HepG2 (cell line): Measurements from ENCODE around the gene PRKCZ. TPM values are rescaled to one million over a fixed set of nuclear protein-coding genes. Genes with fewer than 3 reads are reported as not detected.

Experiments used
- DNMT1 ChIP-seq: sonication (generic); formaldehyde crosslinking; IDR thresholded peaks from 2 replicates; pipeline ENCODE4 v1.5.1; 2020; ENCODE audit warnings: mild to moderate bottlenecking, missing genetic modification reagents
- EED ChIP-seq: sonication (generic); formaldehyde crosslinking; IDR thresholded peaks from 2 replicates; pipeline ENCODE4 v1.5.0; 2020; ENCODE audit warnings: mild to moderate bottlenecking, missing genetic modification reagents
- HES4 ChIP-seq: sonication (generic); formaldehyde crosslinking; IDR thresholded peaks from 2 replicates; pipeline ENCODE4 v1.9.0; 2021; ENCODE audit warnings: mild to moderate bottlenecking, missing genetic modification reagents, borderline replicate concordance
- JUNB ChIP-seq: sonication (generic); formaldehyde crosslinking; IDR thresholded peaks from 2 replicates; pipeline ENCODE4 v1.8.0; 2022; ENCODE audit warnings: missing genetic modification reagents, mild to moderate bottlenecking, borderline replicate concordance
- KLF13 ChIP-seq: sonication (generic); formaldehyde crosslinking; IDR thresholded peaks from 2 replicates; pipeline ENCODE4 v1.4.0; 2020; ENCODE audit warnings: mild to moderate bottlenecking, missing genetic modification reagents
- NR2C2 ChIP-seq: sonication (generic); formaldehyde crosslinking; IDR thresholded peaks from 2 replicates; pipeline ENCODE4 v1.4.0; 2020; ENCODE audit warnings: missing genetic modification reagents, mild to moderate bottlenecking, moderate library complexity, borderline replicate concordance
- NR2F2 ChIP-seq: IDR thresholded peaks from 2 replicates; pipeline ENCODE4 v1.6.1; 2012; ENCODE audit warnings: low read depth, inconsistent platforms, borderline replicate concordance
- SALL1 ChIP-seq: sonication (generic); formaldehyde crosslinking; IDR thresholded peaks from 2 replicates; pipeline ENCODE4 v1.8.0; 2022; ENCODE audit warnings: mild to moderate bottlenecking, missing genetic modification reagents
- SIX4 ChIP-seq: sonication (generic); formaldehyde crosslinking; IDR thresholded peaks from 2 replicates; pipeline ENCODE4 v1.4.0; 2020; ENCODE audit warnings: missing genetic modification reagents
- SMARCC2 ChIP-seq: fragments of 450-650 bp; IDR thresholded peaks from 2 replicates; pipeline ENCODE4 v1.6.1; 2017; ENCODE audit warnings: antibody characterized with exemption, mild to moderate bottlenecking
- SOX13 ChIP-seq, 3 experiments: fragments of 450-650 bp in 1 of 3; sonication (generic) in 1 of 3; formaldehyde crosslinking in 1 of 3; IDR thresholded peaks in 2 of 3; conservative IDR thresholded peaks in 1 of 3; 2 replicates each; pipeline versions ENCODE4 v1.5.0 to v1.6.1; 2016 to 2020; ENCODE audit warnings: antibody characterized with exemption in 1 of 3, mild to moderate bottlenecking in 1 of 3, missing compliant biosample characterization in 1 of 3, missing genetic modification reagents in 1 of 3, moderate library complexity in 1 of 3
- ZNF232 ChIP-seq: sonication (generic); formaldehyde crosslinking; IDR thresholded peaks from 2 replicates; pipeline ENCODE4 v1.4.0; 2020; ENCODE audit warnings: missing genetic modification reagents, borderline replicate concordance
- ZNF3 ChIP-seq: IDR thresholded peaks from 2 replicates; pipeline ENCODE4 v1.7.0; 2017; ENCODE audit warnings: inconsistent platforms
- ZNF333 ChIP-seq: sonication (generic); formaldehyde crosslinking; IDR thresholded peaks from 2 replicates; pipeline ENCODE4 v1.4.0; 2020; ENCODE audit warnings: mild to moderate bottlenecking, missing genetic modification reagents, borderline replicate concordance
- ZNF557 ChIP-seq: sonication (generic); formaldehyde crosslinking; IDR thresholded peaks from 2 replicates; pipeline ENCODE4 v1.4.0; 2020; ENCODE audit warnings: missing genetic modification reagents
- ZNF564 ChIP-seq: sonication (generic); formaldehyde crosslinking; IDR thresholded peaks from 2 replicates; pipeline ENCODE4 v1.8.1; 2023; ENCODE audit warnings: mild to moderate bottlenecking, missing genetic modification reagents
- ZNF777 ChIP-seq: sonication (generic); formaldehyde crosslinking; IDR thresholded peaks from 2 replicates; pipeline ENCODE4 v1.4.0; 2020; ENCODE audit warnings: missing genetic modification reagents
- polyA plus RNA-seq, 8 experiments: library from polyadenylated mRNA; depleted of rRNA in 3 of 8; stranded (reverse) in 7 of 8; unstranded in 1 of 8; fragments of >200 nt; fragmentation: Illumina TruSeq in 4 of 8; extraction: Trizol in 4 of 8; gene quantifications; 2 replicates each; pipeline versions ENCODE4 v1.2.1 to v1.2.3, GENCODE V29; 2011 to 2016; ENCODE audit warnings: low read depth in 4 of 8, missing spikeins in 1 of 8, mixed read lengths in 1 of 8; ENCODE audit not compliant: insufficient read depth in 1 of 8
- total RNA-seq, 5 experiments: library from RNA; depleted of rRNA; stranded (reverse); fragments of >200 nt; fragmentation: Illumina TruSeq; extraction: Trizol; gene quantifications; 2 replicates each; pipeline ENCODE4 v1.2.3, GENCODE V29; 2016; ENCODE audit warnings: low read depth in 1 of 5
- TF ChIP-seq, protein P1 (sequence below): sonication (generic); formaldehyde crosslinking; IDR thresholded peaks from 2 replicates; pipeline ENCODE4 v1.4.0; 2020; ENCODE audit warnings: missing genetic modification reagents
- TF ChIP-seq, protein P2 (sequence below): sonication (generic); formaldehyde crosslinking; IDR thresholded peaks from 2 replicates; pipeline ENCODE4 v1.5.0; 2020; ENCODE audit warnings: missing genetic modification reagents, mild to moderate bottlenecking, borderline replicate concordance
- TF ChIP-seq, protein P3 (sequence below): sonication (generic); formaldehyde crosslinking; IDR thresholded peaks from 2 replicates; pipeline ENCODE4 v1.4.0; 2020; ENCODE audit warnings: missing genetic modification reagents; ENCODE audit errors: not compliant biosample characterization
- TF ChIP-seq, protein P4 (sequence below): sonication (generic); formaldehyde crosslinking; IDR thresholded peaks from 2 replicates; pipeline ENCODE4 v1.5.1; 2020; ENCODE audit warnings: missing genetic modification reagents, mild to moderate bottlenecking, borderline replicate concordance

PRKCZ gene
- total and polyA plus RNA-seq, 2 of the 13 experiments (the other 11 are each of a cell fraction or from before 2014, with no cell fraction given) = 34.7 to 85.2 TPM

DNA sequence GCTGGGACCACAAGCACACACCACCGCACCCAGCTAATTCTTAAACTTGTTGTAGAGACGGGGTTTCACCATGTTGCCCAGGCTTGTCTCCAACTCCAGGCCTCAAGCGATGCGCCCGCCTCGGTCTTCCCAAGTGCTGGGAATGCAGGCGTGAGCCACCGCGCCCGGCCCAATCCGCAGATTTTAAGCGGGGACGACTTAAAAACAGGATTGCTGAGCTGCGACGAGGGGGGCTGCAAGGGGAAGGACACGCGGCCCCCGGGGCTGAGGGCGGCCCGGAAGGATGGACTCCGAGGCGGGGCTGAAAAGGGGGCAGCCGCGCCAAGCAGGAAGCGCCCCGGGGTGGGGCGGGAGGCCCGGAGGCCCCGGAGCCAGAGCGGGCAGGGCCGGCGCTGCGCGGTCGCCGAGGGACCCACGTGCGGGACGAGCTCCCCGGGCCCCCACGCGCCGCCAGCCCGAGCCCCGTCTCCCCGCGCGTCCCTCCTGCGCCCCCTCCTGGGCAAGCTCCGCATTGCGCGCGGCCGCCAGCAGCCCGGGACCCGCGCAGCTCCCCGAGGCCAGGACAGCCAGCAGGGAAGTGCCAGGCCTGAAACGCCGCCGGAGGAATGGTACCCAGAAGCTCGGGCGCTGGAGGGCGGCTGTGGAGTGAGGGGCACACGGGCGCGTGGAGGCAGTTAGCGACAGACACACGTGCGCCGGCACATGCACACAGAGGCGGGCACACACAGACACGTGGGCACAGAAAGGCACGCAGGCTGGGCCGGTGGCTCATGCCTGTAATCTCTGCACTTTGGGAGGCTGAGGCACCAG lies 5.5 kb upstream of the PRKCZ start (continued):
- TF ChIP-seq, protein P1, sequence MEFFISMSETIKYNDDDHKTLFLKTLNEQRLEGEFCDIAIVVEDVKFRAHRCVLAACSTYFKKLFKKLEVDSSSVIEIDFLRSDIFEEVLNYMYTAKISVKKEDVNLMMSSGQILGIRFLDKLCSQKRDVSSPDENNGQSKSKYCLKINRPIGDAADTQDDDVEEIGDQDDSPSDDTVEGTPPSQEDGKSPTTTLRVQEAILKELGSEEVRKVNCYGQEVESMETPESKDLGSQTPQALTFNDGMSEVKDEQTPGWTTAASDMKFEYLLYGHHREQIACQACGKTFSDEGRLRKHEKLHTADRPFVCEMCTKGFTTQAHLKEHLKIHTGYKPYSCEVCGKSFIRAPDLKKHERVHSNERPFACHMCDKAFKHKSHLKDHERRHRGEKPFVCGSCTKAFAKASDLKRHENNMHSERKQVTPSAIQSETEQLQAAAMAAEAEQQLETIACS (CRISPR knock-in tag) = no peak
- no peak for TF ChIP-seq SOX13 (IDR thresholded peaks at IDR 0.05)
- no peak for TF ChIP-seq SOX13 (CRISPR knock-in tag; conservative IDR thresholded peaks at IDR 0.05 in 1 of 2, IDR thresholded peaks at IDR 0.05 in 1 of 2)
- TF ChIP-seq EED (CRISPR knock-in tag) = no peak
- no peak for TF ChIP-seq SMARCC2
- no peak; the same call in 1 of the 2 replicates for TF ChIP-seq DNMT1
- TF ChIP-seq SALL1 (CRISPR knock-in tag) = peak; percentile 74
- TF ChIP-seq ZNF557 (CRISPR knock-in tag) = no peak
- no peak for TF ChIP-seq JUNB (CRISPR knock-in tag)
- TF ChIP-seq ZNF3 (CRISPR knock-in tag) = no peak
- no peak for TF ChIP-seq SIX4 (CRISPR knock-in tag)
- TF ChIP-seq, protein P2, sequence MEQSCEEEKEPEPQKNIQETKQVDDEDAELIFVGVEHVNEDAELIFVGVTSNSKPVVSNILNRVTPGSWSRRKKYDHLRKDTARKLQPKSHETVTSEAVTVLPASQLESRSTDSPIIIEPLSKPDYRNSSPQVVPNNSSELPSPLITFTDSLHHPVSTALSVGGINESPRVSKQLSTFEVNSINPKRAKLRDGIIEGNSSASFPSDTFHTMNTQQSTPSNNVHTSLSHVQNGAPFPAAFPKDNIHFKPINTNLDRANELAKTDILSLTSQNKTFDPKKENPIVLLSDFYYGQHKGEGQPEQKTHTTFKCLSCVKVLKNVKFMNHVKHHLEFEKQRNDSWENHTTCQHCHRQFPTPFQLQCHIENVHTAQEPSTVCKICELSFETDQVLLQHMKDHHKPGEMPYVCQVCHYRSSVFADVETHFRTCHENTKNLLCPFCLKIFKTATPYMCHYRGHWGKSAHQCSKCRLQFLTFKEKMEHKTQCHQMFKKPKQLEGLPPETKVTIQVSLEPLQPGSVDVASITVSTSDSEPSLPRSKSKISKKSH (CRISPR knock-in tag) = 0 out of 2 replicates have a peak, but pooled peaks have one; percentile 56
- no peak for TF ChIP-seq NR2F2
- no peak for TF ChIP-seq KLF13 (CRISPR knock-in tag)
- TF ChIP-seq NR2C2 (CRISPR knock-in tag) = no peak
- no peak for TF ChIP-seq HES4 (CRISPR knock-in tag)
- TF ChIP-seq, protein P3, sequence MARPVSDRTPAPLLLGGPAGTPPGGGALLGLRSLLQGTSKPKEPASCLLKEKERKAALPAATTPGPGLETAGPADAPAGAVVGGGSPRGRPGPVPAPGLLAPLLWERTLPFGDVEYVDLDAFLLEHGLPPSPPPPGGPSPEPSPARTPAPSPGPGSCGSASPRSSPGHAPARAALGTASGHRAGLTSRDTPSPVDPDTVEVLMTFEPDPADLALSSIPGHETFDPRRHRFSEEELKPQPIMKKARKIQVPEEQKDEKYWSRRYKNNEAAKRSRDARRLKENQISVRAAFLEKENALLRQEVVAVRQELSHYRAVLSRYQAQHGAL (CRISPR knock-in tag) = no peak
- no peak for TF ChIP-seq ZNF232 (CRISPR knock-in tag)
- TF ChIP-seq ZNF777 (CRISPR knock-in tag) = 0 out of 2 replicates have a peak, but pooled peaks have one; percentile 62
- TF ChIP-seq ZNF564 = 0 out of 2 replicates have a peak, but pooled peaks have one; percentile 59
- TF ChIP-seq, protein P4, sequence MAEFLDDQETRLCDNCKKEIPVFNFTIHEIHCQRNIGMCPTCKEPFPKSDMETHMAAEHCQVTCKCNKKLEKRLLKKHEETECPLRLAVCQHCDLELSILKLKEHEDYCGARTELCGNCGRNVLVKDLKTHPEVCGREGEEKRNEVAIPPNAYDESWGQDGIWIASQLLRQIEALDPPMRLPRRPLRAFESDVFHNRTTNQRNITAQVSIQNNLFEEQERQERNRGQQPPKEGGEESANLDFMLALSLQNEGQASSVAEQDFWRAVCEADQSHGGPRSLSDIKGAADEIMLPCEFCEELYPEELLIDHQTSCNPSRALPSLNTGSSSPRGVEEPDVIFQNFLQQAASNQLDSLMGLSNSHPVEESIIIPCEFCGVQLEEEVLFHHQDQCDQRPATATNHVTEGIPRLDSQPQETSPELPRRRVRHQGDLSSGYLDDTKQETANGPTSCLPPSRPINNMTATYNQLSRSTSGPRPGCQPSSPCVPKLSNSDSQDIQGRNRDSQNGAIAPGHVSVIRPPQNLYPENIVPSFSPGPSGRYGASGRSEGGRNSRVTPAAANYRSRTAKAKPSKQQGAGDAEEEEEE = no peak
- no peak for TF ChIP-seq ZNF333 (CRISPR knock-in tag)
